Measurements from ENCODE around the gene NRP2. TPM values are rescaled to one million over a fixed set of nuclear protein-coding genes. Genes with fewer than 3 reads are reported as not detected.

NRP2 gene
- total RNA-seq, 1 experiment from 2014 or later: 31.0 TPM

DNA sequence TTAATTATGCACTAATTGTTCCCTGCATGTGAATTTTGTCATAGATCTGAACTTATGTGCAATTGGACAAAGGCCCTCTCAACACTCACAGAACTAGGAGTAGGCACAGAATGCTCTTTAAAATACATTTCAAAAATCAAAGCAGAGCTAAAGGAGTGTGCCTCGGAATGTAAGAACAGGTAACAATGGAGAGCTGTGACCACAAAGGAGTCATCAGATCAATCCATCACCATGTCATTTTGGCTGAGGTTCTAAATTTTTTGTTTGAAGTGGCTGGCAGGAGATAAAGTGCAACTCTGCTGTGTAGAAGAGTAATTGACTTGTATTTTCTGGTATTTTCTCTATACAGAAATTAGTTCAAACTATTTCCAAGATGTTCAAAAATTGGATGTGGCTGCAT, 155.4 kb downstream of the NRP2 start:
- no peak overlapping the region for H3K4me2 ChIP-seq
- TF ChIP-seq, protein P1, sequence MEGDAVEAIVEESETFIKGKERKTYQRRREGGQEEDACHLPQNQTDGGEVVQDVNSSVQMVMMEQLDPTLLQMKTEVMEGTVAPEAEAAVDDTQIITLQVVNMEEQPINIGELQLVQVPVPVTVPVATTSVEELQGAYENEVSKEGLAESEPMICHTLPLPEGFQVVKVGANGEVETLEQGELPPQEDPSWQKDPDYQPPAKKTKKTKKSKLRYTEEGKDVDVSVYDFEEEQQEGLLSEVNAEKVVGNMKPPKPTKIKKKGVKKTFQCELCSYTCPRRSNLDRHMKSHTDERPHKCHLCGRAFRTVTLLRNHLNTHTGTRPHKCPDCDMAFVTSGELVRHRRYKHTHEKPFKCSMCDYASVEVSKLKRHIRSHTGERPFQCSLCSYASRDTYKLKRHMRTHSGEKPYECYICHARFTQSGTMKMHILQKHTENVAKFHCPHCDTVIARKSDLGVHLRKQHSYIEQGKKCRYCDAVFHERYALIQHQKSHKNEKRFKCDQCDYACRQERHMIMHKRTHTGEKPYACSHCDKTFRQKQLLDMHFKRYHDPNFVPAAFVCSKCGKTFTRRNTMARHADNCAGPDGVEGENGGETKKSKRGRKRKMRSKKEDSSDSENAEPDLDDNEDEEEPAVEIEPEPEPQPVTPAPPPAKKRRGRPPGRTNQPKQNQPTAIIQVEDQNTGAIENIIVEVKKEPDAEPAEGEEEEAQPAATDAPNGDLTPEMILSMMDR (conservative IDR thresholded peaks at IDR 0.05): no peak
- no peak for TF ChIP-seq EZH2 (IDR thresholded peaks at IDR 0.05; ENCODE audit: low read depth)
- H3K27me3 ChIP-seq (ENCODE audit: insufficient read depth, low read depth): no peaks in the 10 kb centered on the region
- no peaks in the 10 kb centered on the region for H3K9me3 ChIP-seq (ENCODE audit: insufficient read depth, low read depth)
- H2AFZ ChIP-seq: no peak overlapping the region
- no peak overlapping the region for H3K4me3 ChIP-seq
- POLR2A ChIA-PET (ENCODE audit: unreplicated experiment): no interaction called here
- DNase-seq: no peak
- CTCF ChIA-PET: no interaction called here
- H3K9me2 ChIP-seq (ENCODE audit: insufficient read depth): no peaks in the 10 kb centered on the region
- no peaks in the 10 kb centered on the region for H3F3A ChIP-seq (ENCODE audit: insufficient read depth, low read depth)
- H3K79me2 ChIP-seq (ENCODE audit: low read depth): no peaks in the 10 kb centered on the region
- intact Hi-C loops (cut with micrococcal nuclease; ENCODE audit: unreplicated experiment): no loop called here
- no peaks in the 10 kb centered on the region for H3K36me3 ChIP-seq (ENCODE audit: low read depth)
- H4K20me1 ChIP-seq (ENCODE audit: insufficient read depth): no peaks in the 10 kb centered on the region
- no TSS peak for BruUV-seq (replicated peaks)
- H3K27ac ChIP-seq: no peak overlapping the region
- H3K4me1 ChIP-seq (replicated peaks; ENCODE audit: insufficient read depth): no peaks in the 10 kb centered on the region

GRCh38 chr2:205845446-205845845, 163.1 kb downstream of the NRP2 start:
- Histone ChIP-seq H3K9me2 (ENCODE audit: insufficient read depth) (no peaks in the 10 kb centered on the region), H3K9me3 (ENCODE audit: insufficient read depth, low read depth) (no peaks in the 10 kb centered on the region), H3K79me2 (ENCODE audit: low read depth) (no peaks in the 10 kb centered on the region), H3K27me3 (ENCODE audit: insufficient read depth, low read depth) (no peaks in the 10 kb centered on the region), H3K4me3 (no peak overlapping the region), H3K27ac (no peak overlapping the region), H3F3A (ENCODE audit: insufficient read depth, low read depth) (no peaks in the 10 kb centered on the region), H3K4me1 (replicated peaks; ENCODE audit: insufficient read depth) (no peaks in the 10 kb centered on the region), H3K36me3 (ENCODE audit: low read depth) (no peaks in the 10 kb centered on the region), H2AFZ (no peak overlapping the region), H3K4me2 (no peak overlapping the region), H4K20me1 (ENCODE audit: insufficient read depth) (no peaks in the 10 kb centered on the region)
- ChIA-PET POLR2A (ENCODE audit: unreplicated experiment) (interaction anchor here (0.6 kb wide), 1 partner anchor 29 kb away, joined by 6 read pairs; no protein-coding TSS in a partner anchor), CTCF (no interaction called here)
- intact Hi-C loops (cut with micrococcal nuclease; ENCODE audit: unreplicated experiment): no loop called here
- no TSS peak for BruUV-seq (replicated peaks)
- no peak for TF ChIP-seq EZH2 (IDR thresholded peaks at IDR 0.05; ENCODE audit: low read depth)
- TF ChIP-seq, protein P1 (conservative IDR thresholded peaks at IDR 0.05): no peak
- no peak for DNase-seq

Measured in PC-9 (cell line).